Transverse colon (tissue), 4 donors: ENCODE data around the gene DIRAS3. TPM values are rescaled to one million over a fixed set of nuclear protein-coding genes. Genes with fewer than 3 reads are reported as not detected.

Source experiments
- DNase-seq: peaks from one replicate; pipeline ENCODE4 v3.0.0-alpha.2; 2019
- H3K27ac ChIP-seq, 4 donors: fragments of 200-600 bp; sonication (generic); 2 replicates each; pipeline ENCODE4 v1.5.1; 2016 to 2018; ENCODE audit warnings: inconsistent platforms in 4 of 4
- H3K27me3 ChIP-seq: fragments of 200-600 bp; sonication (generic); 2 replicates; pipeline ENCODE4 v1.5.1; 2017; ENCODE audit warnings: inconsistent platforms
- H3K36me3 ChIP-seq, 4 donors: fragments of 200-600 bp; sonication (generic); 2 replicates each; pipeline ENCODE4 v1.5.1; 2017 to 2019; ENCODE audit warnings: inconsistent platforms in 4 of 4
- H3K4me1 ChIP-seq, 4 donors: fragments of 200-600 bp; sonication (generic); 2 replicates each; pipeline ENCODE4 v1.5.1; 2017 to 2020; ENCODE audit warnings: inconsistent platforms in 4 of 4
- H3K4me3 ChIP-seq, 4 donors: fragments of 200-600 bp; sonication (generic); 1 replicate in 1 of 4; 2 replicates in 3 of 4; pipeline versions ENCODE4 v1.5.1 to v1.6.1; 2017 to 2019; ENCODE audit warnings: inconsistent platforms in 4 of 4
- H3K9me3 ChIP-seq, 2 donors: fragments of 200-600 bp; sonication (generic); 2 replicates each; pipeline ENCODE4 v1.5.1; 2017 to 2019; ENCODE audit warnings: inconsistent platforms in 2 of 2
- EP300 ChIP-seq: sonication (generic); formaldehyde crosslinking; IDR thresholded peaks from one replicate; pipeline ENCODE4 v1.6.1; 2017; ENCODE audit warnings: antibody characterized with exemption, low read depth
- POLR2A ChIP-seq: fragments of 450-650 bp; IDR thresholded peaks from one replicate; pipeline ENCODE4 v1.6.1; 2016; ENCODE audit warnings: antibody characterized with exemption, mild to moderate bottlenecking, moderate library complexity
- POLR2AphosphoS5 ChIP-seq, 3 donors: sonication (generic); formaldehyde crosslinking; IDR thresholded peaks; one replicate each; pipeline ENCODE4 v1.6.1; 2016; ENCODE audit warnings: antibody characterized with exemption in 3 of 3
- WGBS, 2 donors: methylation state at CpG; one replicate each; pipeline ENCODE4 v1.1.5; 2018; ENCODE audit warnings: low coverage in 1 of 2; 5-methylcytosine and 5-hydroxymethylcytosine counted together
- in situ Hi-C, 4 donors: fragments of 200-750 bp; cut with MboI; loops; one replicate each; pipeline versions ENCODE4 v1.15.0 to v1.15.1; 2017; ENCODE audit warnings: low sequenced_read_pairs in 3 of 4, low pct_ligation_motif_present in 1 of 4, low pct_unique_long_range_greater_than_20kb in 1 of 4
- intact Hi-C: fragments of 100-400 bp; cut with DNase I; formaldehyde crosslinking; loops from one replicate; pipeline ENCODE4 v1.15.1; 2023; ENCODE audit warnings: low total_unique reads
- total RNA-seq, 4 donors: library from RNA; depleted of rRNA; stranded (reverse); fragments of >200 nt; gene quantifications; one replicate each; pipeline ENCODE4 v1.1.0, GENCODE V29; 2016
- TF ChIP-seq, protein P1 (sequence below), 5 experiments: fragments of 200-600 bp in 3 of 5; fragments of 450-650 bp in 2 of 5; sonication (generic) in 3 of 5; IDR thresholded peaks; 1 replicate in 2 of 5; 2 replicates in 3 of 5; pipeline ENCODE4 v1.5.1; 2016 to 2017; ENCODE audit warnings: antibody characterized with exemption in 5 of 5, inconsistent platforms in 3 of 5, mild to moderate bottlenecking in 2 of 5, moderate library complexity in 1 of 5

Gene DIRAS3
- total RNA-seq, 4 donors from 2014 or later: 0.27 to 1.5 (median 1.4) TPM; not detected in 1

DNA sequence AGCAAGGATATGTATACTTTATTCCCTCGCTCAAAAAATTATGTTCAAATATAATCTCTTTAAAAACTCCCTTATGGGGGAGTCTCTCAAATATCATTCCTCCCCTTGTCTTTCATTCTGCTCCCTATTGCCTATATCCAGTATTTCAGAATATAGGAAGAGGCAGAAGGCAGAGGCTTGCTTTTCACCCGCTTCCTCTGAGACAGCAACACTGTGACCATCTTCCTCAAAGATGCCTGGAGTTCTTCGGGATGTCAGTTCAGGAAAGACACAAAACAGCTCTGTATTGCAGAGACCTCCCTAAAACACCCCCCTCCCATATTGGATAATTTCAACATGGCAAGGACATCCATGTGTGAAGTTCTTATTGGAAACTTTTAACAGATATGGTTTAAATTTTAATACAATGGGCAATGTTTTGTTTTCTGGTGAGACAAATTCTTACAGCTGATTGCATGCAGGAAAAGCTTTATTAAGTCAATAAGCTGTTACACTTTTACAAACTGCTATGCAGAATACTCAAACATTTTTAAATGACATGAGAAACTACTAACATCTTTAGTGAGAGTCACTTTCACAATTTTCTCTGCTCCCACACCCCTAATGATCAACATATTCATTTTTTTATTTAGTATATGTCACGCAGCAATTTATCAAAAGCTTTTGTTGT, 4.8 kb downstream of the DIRAS3 start:
- DNase-seq: no peak
- no peaks in the 10 kb centered on the region for H3K4me1 ChIP-seq
- H3K36me3 ChIP-seq: no peaks in the 10 kb centered on the region
- no peak overlapping the region for H3K27ac ChIP-seq
- peaks cover 3% of the 10 kb centered on the region for H3K27me3 ChIP-seq
- in situ Hi-C loops (no loop called here), intact Hi-C loops (no loop called here)
- TF ChIP-seq POLR2AphosphoS5 (IDR thresholded peaks at IDR 0.05) (no peak), EP300 (no peak)
- TF ChIP-seq, protein P1, sequence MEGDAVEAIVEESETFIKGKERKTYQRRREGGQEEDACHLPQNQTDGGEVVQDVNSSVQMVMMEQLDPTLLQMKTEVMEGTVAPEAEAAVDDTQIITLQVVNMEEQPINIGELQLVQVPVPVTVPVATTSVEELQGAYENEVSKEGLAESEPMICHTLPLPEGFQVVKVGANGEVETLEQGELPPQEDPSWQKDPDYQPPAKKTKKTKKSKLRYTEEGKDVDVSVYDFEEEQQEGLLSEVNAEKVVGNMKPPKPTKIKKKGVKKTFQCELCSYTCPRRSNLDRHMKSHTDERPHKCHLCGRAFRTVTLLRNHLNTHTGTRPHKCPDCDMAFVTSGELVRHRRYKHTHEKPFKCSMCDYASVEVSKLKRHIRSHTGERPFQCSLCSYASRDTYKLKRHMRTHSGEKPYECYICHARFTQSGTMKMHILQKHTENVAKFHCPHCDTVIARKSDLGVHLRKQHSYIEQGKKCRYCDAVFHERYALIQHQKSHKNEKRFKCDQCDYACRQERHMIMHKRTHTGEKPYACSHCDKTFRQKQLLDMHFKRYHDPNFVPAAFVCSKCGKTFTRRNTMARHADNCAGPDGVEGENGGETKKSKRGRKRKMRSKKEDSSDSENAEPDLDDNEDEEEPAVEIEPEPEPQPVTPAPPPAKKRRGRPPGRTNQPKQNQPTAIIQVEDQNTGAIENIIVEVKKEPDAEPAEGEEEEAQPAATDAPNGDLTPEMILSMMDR (IDR thresholded peaks at IDR 0.05): no peak
- no peaks in the 10 kb centered on the region for H3K9me3 ChIP-seq
- 89 to 91% methylated on average over 4 of the region's 4 CpGs for WGBS, 2 donors
- no peak overlapping the region for H3K4me3 ChIP-seq

DNA sequence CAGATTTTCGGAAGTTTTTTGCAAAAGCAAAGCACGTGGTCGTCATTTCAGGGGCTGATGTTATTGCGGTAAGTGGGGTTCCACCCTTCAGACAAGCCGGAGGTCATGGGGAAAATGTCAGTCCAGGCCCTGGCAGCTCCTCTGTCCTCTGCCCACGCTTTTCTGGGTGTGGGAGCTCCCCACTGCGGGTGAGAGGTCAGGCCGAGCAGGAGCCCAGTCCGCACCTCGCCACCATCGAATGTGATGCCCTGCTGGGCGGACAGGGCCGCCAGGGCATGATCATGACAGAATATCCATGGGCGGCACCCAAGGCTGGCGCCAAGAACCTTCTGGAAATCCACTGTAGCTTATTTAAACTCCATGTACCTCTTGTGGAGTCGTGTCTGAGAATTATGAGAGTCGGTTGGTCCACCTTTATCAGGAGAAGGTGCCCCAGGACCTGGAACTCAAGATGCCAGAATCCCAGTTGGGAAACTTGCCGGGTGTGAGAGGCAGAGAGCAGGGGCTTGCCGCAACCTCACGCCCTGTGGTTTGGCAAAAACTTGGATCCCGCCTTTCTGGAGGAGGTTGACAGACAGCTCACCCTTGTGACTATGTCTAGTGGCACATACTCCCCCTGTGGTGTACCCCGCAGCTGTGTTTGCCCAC, 6.9 kb downstream of the DIRAS3 start:
- TF ChIP-seq EP300 (no peak), POLR2AphosphoS5 (IDR thresholded peaks at IDR 0.05) (no peak)
- intact Hi-C loops (no loop called here), in situ Hi-C loops (no loop called here)
- no peaks in the 10 kb centered on the region for H3K9me3 ChIP-seq
- H3K27me3 ChIP-seq: no peaks in the 10 kb centered on the region
- no peak overlapping the region for H3K4me3 ChIP-seq
- no peaks in the 10 kb centered on the region for H3K4me1 ChIP-seq
- H3K27ac ChIP-seq: no peak overlapping the region
- H3K36me3 ChIP-seq: no peaks in the 10 kb centered on the region
- DNase-seq: no peak
- WGBS, 2 donors: 92 to 100% methylated on average over 1 to 22 of the region's 22 CpGs

- TF ChIP-seq, protein P1 (IDR thresholded peaks at IDR 0.05): no peak
- TF ChIP-seq POLR2A (no peak), EP300 (no peak), POLR2AphosphoS5 (IDR thresholded peaks at IDR 0.05) (no peak)
- no peaks in the 10 kb centered on the region for H3K27me3 ChIP-seq
- no peaks in the 10 kb centered on the region for H3K9me3 ChIP-seq
- H3K4me1 ChIP-seq: no peaks in the 10 kb centered on the region
- WGBS, 2 donors: 65 to 69% methylated on average over 2 of the region's 2 CpGs
- in situ Hi-C loops (no loop called here), intact Hi-C loops (no loop called here)
- DNase-seq: no peak
- H3K4me3 ChIP-seq: no peak overlapping the region
- H3K27ac ChIP-seq: no peak overlapping the region
- no peaks in the 10 kb centered on the region for H3K36me3 ChIP-seq
Observed at GRCh38 chr1:68036946-68037345, 13.5 kb downstream of the DIRAS3 start.

GRCh38 chr1:68029444-68029843, 21.0 kb downstream of the DIRAS3 start:
- TF ChIP-seq EP300 (no peak), POLR2AphosphoS5 (IDR thresholded peaks at IDR 0.05) (no peak), POLR2A (no peak)
- TF ChIP-seq, protein P1 (IDR thresholded peaks at IDR 0.05): no peak
- WGBS, 2 donors: 86 to 94% methylated on average over 4 of the region's 4 CpGs
- H3K27ac ChIP-seq: no peak overlapping the region
- no peak overlapping the region for H3K4me3 ChIP-seq
- H3K36me3 ChIP-seq: no peaks in the 10 kb centered on the region
- DNase-seq: no peak
- in situ Hi-C loops: no loop called here
- no peaks in the 10 kb centered on the region for H3K4me1 ChIP-seq
- H3K27me3 ChIP-seq: no peaks in the 10 kb centered on the region
- intact Hi-C loops: no loop called here
- no peaks in the 10 kb centered on the region for H3K9me3 ChIP-seq
